ENCODE results near the gene DAB2IP.

Gene DAB2IP

DNA sequence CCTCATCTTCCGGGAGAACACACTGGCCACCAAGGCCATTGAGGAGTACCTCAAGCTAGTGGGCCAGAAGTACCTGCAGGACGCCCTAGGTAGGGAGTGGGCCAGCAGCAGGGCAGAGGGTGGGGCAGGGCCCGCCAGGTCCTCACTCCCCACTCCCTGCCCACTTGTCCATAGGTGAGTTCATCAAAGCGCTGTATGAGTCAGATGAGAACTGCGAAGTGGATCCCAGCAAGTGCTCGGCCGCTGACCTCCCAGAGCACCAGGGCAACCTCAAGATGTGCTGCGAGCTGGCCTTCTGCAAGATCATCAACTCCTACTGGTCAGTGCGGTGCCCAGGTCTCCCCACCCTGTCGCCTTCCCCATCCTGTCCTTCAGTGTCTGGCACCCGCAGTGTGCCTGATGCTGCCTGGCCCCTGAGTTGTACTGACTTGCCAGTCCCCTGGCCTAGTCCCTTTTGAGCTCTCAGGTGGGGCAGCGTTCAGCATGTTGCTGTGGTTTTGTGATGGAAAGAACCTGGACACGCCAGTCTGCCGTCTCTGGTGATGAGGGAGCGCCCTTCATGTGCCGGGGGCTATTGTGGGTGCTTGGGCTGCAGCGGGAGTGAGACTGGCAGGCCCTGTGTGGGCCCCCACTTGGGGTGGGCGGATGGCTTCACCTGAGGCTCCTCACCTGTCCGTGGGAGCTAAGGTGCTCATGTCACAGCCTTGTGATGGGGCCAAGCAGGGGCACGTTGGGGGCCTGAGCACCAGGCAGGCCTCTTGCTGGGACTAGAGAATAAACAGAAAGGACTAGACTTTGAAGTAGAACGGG is 112.3 kb downstream of the DAB2IP start:
- DNase-seq (ENCODE audit: low read depth), result no peak

DNA sequence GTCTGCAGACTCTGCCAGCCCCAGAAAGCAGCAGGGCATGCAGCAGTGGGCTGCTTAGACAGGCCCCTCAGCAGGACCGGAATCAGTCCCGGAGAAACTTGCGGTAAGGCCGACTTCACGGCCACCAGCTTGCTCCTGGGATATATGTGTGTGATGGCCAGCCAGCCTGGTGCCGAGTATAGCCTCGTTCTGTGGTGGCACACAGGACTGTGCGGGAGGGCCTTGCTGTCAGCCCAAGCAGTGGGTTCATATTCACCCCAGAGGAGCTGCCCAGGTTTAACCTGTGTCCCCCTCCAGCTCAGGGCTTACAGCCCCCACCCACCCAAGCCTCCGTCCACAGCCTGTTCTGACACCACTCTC is 112.9 kb downstream of the DAB2IP start:
- DNase-seq (ENCODE audit: low read depth), result no peak

DNA sequence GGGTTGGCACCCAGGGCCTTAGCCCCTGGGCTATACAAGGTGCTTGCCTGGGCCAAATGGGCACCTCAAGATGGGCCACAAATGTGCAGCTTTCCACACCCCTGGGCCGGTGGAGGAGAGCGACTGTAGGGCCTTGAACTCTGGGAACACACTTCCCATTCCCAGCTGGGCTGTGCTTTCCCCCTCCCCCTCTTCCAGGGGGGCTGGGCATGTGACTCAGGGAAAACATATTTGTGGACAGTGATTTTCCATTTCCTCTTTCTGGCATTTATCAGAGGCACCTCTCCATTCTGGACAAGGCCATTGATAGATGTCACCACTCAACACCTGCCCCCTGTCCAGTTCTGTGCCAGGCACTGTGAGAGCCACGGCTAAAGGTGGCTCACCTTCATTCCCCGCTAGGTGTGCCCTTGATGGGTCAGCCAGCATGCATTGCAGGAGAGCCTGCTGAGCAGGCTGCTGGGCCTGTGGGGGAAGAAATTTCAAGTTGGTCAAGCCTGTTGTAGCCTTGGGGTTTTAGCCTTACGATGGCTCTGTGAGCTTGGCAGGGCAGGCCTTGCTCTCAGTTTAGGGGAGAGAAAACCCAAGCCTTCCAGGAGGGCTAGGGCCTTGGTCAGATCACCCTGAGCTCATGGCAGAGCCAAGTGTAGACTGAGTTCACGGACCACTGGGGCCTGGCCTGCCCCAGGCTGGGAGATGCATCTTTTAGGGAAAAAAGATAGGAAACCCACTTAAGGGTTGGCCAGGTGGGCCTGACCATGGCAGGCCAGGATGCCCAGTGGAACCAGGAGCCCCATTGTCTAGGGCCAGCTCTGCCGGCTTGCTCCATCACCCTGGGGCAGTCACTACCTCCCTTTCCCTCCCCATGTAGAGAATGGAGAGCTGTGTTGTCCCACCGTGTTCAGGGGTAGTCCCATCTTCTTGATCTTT is 113.9 kb downstream of the DAB2IP start:
- DNase-seq (ENCODE audit: low read depth), result peak; percentile 38

DNA sequence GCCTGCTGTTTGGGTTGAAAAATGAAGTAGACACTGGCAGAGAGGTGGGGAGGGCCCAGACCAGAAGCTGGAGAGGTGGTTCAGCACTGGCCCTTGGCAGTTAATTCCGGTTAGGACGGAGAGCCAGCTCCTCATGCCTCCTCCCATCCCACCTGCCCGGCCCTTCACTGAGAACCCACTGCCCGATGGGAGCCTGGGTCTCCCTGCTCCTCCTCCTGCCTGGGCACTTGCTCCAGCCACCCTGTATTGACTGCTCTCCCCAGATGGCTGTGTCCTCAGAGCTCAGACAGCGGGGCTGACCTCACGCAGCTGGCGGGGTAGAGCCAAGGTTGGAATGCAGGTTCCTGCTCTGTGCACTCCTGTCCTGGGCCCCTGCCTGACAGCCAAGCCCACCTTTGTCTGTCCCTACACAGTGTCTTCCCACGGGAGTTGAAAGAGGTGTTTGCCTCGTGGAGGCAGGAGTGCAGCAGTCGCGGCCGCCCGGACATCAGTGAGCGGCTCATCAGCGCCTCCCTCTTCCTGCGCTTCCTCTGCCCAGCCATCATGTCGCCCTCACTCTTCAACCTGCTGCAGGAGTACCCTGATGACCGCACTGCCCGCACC is 114.7 kb downstream of the DAB2IP start:
- DNase-seq (ENCODE audit: low read depth), result no peak

DNA sequence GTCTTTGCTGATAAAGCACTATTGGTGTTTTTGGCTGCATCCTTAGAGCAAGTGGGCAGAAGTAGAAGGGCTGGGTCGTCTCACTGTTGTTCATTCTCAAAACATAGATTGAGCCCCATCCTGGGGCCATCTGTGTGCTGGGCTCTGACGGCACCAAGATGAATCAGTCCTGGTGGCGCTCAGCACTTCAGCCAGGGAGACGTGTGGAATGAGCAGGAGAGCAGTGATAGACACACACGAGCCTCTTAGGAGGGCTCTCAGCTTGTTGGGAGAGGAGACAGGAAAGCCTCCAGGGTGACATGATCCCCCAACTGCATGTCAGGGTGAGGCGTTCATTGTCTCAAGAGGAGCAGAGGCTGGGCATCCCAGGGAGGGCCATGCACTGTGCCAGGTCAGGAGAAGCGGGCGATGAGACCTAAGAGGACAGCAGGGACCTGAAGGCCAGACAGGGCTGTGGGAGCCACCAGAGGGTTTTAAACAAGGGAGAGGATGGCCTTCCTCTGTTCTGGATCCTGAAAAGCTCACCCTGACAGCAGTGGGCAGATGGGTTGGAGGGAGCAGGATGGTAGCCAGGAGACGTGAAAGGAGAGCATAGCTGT is 115.8 kb downstream of the DAB2IP start:
- DNase-seq (ENCODE audit: low read depth), result no peak

DNA sequence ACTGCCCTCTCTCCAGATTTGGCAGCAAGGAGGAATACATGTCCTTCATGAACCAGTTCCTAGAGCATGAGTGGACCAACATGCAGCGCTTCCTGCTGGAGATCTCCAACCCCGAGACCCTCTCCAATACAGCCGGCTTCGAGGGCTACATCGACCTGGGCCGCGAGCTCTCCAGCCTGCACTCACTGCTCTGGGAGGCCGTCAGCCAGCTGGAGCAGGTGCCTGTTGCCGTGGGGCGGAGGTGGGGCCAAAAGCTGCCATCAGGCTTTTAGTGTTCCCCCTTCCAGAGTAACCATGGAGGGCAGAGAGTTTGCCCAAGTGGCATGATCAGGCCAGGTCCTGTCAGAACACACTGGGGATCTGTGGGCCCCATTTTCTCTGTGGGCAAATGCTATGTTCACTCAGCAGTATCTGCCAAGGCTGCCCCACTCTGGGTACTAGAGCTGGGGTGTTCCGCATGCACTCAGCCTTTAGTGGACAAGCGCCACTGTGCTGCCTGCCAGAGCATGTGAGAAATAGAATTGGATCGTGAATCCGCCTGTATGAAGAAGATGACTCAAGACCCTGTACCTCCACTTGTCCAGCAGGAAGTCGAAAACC is 117.1 kb downstream of the DAB2IP start:
- DNase-seq (ENCODE audit: low read depth), result no peak

DNA sequence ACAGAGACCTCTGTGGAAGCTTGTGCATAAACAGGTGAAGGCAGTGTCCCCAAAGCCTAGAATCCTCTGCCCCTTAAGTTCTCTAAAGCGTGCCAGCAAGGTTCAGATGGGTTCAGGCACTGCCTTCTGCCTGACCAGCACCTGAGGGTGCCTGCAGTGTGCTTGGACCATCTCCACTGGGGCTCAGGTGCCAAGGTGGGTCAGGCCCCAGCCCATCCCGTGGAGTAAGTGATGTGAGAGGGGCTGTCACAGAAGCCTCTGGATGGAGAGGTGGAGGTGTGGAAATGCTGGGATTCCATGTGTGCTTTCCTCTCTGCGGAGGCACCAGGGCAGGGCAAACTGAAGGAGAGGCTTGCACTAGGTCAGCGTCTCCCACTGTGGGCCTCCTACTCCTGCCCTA is 118.5 kb downstream of the DAB2IP start:
- DNase-seq (ENCODE audit: low read depth), result no peak

DNA sequence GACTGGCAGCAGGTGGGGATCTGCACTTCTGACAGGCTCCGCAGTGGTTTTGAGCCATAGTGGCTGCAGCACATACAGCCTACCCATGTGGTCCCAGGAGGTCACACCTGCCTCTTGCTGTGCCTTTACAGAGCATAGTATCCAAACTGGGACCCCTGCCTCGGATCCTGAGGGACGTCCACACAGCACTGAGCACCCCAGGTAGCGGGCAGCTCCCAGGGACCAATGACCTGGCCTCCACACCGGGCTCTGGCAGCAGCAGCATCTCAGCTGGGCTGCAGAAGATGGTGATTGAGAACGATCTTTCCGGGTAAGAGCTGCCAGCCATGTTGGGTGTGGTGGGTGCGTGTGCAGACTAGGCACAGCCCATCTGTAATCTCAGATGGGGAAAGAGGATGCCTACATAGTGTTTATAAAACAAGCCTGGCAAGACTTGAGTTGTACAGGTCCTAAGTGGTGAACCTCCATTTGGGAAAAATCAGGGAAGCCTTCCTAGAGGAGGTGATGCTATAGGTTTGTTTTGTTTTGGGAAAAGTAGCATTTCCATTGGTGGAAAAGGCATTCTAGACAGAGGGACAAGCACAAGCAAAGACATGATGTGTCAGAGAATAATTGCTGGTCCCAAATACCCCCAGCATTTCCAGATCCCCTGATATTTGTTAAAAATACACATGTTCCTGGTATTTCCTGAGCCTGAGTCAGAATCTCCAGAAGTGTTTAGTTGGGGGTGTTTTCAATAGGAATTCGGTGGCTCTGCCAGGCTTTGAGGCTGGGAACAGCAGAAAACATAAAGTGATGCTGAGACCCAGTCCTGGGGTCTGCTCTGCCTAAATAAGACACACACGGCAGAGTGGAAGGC is 119.2 kb downstream of the DAB2IP start:
- peak; percentile 31 for DNase-seq (ENCODE audit: low read depth)

DNA sequence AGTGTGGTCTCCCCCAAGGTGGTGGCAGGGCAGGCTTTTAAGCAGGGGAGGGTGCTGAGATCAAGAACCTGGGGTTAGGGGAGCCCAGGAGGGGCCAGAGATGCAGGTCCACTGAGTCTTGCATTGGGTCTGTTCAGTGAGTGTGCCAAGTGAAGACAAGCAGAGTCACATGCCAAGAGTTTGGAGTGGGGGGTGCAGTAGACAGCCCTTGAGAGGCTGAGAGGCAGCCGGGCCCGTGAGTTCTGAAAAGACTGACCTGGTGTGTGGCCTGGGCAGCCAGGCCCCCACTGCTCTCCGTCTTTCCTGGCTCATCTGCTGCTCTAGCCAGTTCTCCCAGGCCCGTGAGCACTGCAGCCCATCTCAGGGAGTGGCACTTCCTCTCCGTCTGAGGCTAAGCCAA is 120.0 kb downstream of the DAB2IP start:
- no peak for DNase-seq (ENCODE audit: low read depth)

DNA sequence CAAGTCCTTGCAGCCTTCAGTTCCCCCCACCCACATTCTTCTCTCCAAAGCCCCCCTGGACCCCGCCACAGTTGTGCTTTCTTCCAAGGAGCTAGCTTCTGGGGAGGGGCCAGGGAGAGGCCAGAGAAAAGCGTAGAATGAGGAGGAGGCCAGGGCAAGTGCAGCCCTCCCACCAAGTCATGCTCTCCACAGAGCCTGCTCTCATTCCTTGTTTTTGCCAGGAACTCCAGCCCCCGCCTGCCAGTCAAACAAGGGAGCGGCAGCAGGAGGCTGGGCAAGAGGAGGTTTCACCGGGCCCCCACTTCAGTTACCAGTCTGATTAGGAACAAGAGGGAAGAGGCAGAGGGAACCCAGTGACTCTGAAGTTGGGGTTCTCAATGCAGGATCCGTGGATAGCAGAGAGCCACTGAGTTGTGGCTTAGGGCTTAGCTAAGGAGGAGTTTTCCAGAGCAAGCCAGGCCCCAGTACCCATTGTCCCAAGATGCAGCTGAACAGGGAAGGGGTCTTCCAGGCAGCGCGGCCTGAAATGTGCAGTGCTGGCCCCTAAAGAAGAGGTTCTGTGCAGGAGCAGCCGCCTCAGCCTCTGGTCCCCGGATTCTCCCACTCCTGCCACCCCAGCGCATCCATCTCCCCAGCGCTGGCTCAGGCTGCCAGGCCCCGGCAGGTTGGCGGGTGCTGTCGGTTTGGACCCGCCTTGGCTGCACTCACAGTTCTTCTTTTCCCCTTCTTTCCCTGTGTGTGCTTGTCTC is 120.6 kb downstream of the DAB2IP start:
- no peak for DNase-seq (ENCODE audit: low read depth)

DNA sequence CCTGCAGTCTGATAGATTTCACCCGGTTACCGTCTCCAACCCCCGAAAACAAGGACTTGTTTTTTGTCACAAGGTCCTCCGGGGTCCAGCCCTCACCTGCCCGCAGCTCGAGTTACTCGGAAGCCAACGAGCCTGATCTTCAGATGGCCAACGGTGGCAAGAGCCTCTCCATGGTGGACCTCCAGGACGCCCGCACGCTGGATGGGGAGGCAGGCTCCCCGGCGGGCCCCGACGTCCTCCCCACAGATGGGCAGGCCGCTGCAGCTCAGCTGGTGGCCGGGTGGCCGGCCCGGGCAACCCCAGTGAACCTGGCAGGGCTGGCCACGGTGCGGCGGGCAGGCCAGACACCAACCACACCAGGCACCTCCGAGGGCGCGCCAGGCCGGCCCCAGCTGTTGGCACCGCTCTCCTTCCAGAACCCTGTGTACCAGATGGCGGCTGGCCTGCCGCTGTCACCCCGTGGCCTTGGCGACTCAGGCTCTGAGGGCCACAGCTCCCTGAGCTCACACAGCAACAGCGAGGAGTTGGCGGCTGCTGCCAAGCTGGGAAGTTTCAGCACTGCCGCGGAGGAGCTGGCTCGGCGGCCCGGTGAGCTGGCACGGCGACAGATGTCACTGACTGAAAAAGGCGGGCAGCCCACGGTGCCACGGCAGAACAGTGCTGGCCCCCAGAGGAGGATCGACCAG is 121.3 kb downstream of the DAB2IP start:
- DNase-seq (ENCODE audit: low read depth), result no peak

DNA sequence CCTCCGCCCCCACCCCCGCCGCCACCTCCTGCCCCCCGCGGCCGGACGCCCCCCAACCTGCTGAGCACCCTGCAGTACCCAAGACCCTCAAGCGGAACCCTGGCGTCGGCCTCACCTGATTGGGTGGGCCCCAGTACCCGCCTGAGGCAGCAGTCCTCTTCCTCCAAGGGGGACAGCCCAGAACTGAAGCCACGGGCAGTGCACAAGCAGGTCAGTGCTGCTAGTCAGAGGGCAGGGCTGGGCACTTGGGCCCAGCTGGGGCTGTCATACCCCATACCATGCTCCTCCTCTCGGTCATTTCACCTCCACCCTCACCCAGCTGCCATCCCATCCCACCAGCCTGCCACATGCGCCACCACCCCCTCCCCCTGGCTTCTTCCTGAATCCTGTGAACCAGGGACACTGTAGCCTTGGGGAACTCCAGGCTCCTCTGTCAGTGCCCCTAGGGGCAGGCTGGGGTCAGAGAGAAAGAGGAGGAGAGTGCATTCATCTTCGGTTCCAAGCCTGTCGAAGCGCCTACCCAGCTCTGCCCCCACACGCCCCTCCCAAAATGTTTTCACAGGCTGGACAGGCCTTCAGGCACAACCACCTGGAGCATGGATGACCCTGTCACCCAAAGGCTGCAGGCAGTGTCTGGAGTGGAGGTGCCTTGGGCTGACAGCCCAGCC is 122.0 kb downstream of the DAB2IP start:
- no peak for DNase-seq (ENCODE audit: low read depth)

DNA sequence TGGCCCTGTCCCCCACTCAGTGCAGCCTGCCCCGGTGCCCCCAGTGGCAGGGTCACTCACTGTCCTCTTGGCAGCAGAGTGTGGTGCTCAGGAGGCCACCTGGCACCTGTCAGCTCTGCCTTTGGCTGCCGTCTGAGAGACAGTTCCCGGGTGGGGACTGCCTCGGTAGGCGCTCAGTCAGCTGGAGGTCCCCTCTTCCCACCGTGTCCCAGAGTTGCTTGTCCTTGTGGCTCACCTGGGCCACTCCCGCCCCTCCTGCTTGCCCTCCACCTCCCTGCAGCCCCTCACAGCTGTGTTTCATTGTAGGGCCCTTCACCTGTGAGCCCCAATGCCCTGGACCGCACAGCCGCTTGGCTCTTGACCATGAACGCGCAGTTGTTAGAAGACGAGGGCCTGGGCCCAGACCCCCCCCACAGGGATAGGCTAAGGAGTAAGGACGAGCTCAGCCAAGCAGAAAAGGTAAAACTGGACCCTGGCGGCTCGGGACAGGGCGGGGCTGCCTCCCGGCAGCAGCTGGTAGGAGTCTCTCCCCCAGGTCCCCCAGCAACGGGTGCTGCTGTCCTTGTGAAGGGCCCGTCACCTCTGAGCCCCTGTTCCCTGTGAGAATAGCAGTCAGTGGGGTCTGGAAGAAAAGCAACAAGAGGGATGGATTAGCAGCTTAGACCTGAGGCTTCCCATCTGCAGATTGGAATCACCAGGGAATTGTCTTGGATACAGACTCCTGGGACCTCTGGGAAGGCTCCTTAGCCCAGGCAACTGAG is 122.7 kb downstream of the DAB2IP start:
- no peak for DNase-seq (ENCODE audit: low read depth)

DNA sequence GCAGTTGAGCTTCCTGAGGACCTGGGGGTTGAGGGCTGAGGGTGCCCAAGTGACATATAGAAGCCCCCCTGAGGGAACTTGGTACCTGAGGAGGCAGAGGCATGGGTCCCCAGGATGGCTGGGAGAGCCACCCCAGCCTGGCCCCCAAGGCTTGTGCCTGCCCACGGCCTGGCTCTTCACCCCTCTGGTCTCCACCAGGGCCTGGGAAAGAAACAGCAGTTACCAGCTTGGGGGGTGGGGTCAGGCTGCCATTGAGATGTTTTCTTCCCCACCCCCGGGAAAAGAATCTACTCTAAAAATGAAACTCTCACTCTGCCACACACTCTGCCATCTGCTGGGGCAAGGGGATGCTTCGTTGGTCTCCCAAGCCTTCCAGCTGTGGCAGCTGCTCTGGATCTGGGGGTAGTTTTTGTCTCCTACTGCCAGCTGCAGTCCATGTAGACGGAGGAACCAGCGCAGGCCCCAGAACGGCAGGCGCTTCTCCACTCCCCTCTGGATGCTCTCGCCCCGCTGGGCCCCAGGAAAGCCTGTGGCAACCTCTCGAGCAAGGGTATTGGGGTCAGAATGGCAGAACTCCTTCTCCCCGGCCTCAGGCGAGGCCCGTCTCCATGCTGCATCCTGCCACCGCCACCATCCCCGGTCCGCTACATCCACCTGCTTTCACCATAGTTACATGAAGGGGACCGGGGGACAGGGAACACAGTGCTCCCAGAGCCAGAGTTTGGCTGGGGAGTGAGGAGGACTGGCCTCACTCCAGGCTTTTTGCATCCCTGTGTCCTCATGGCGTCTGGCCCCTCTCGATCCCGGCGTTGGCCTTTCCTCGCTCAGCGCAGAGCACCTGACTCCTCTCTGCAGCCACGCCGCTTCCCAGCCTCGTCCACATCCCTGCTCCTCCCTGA is 123.5 kb downstream of the DAB2IP start:
- no peak for DNase-seq (ENCODE audit: low read depth)

DNA sequence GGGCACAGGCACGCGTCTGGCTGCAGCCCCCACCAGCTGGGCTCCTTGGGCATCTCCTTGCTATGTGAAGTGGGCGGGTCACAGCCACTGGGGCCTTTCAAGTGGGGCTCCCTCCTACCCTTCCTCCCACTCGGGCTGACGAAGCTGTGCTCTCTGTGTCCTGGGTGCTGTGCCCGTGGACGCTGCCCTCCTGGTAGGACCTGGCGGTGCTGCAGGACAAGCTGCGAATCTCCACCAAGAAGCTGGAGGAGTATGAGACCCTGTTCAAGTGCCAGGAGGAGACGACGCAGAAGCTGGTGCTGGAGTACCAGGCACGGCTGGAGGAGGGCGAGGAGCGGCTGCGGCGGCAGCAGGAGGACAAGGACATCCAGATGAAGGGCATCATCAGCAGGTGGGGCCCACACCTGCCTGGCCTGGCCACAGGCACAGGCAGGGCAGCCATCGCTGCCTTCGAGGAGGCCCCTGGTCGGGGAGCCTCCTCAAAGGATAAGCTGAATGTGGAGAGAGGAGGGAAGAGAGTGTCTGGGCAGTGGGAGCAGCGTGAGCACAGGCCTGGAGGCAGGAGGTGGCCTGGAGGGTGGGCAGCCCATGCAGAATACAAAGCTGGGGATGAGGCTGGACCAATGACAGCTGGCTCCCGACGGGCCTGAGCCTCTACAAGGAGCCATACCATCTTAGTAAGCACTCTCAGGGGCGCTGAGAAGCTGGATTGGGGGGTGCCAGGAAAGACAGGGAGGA is 124.7 kb downstream of the DAB2IP start:
- DNase-seq (ENCODE audit: low read depth), result no peak
